HCT116 (cell line): ENCODE measurements around the gene APAF1. TPM values are rescaled to one million over a fixed set of nuclear protein-coding genes. Genes with fewer than 3 reads are reported as not detected.

Experiments
- ATAC-seq: fragments of 200-7000 bp; cut with Tn5 transposase; 2 replicates; pipeline ENCODE4 v1.9.1; 2020; ENCODE audit warnings: mild to moderate bottlenecking, moderate library complexity
- BruUV-seq: library from RNA; stranded (reverse); fragments of 400-500 nt; replicated peaks from 2 replicates; lab custom pipeline; 2021; lab: Mats Ljungman, UMichigan
- CTCF ChIA-PET: fragments of 300-600 bp; sonication (Branson Sonifier 250); formaldehyde crosslinking; loops from one replicate; lab custom pipeline; 2021; ENCODE audit warnings: antibody characterized with exemption; lab: Charles Lee
- POLR2A ChIA-PET: fragments of 300-600, 350-600 bp; sonication (Branson Sonifier 250); formaldehyde crosslinking; loops from one replicate; lab custom pipeline; 2021; ENCODE audit warnings: antibody characterized with exemption; lab: Charles Lee
- RAD21 ChIA-PET, 2 experiments: fragments of 300-600 bp; sonication (Branson Sonifier 250); formaldehyde crosslinking; loops; one replicate each; lab custom pipeline; 2023; ENCODE audit warnings: low total read pairs in 2 of 2; ENCODE audit not compliant: uncharacterized antibody in 2 of 2, unreplicated experiment in 2 of 2, low non-redundant PET in 1 of 2; lab: Charles Lee
- DNase-seq: peaks from one replicate; pipeline ENCODE4 v3.0.0-alpha.2; 2010; ENCODE audit warnings: low read depth, low spot score
- H2AFZ ChIP-seq: fragments of 200-600 bp; shearing (Covaris generic), sonication (generic); 2 replicates; pipeline ENCODE4 v1.6.1; 2017; ENCODE audit warnings: low read depth, mixed run types, mixed read lengths, antibody characterized with exemption, low read length; ENCODE audit not compliant: poor library complexity, severe bottlenecking
- H3K27ac ChIP-seq: 2 replicates; pipeline ENCODE4 v1.5.1; 2012; ENCODE audit warnings: low read depth, low read length
- H3K27me3 ChIP-seq: fragments of 200-600 bp; sonication (generic); 2 replicates; pipeline ENCODE4 v1.6.1; 2016; ENCODE audit warnings: mixed run types, low read length, mixed read lengths; ENCODE audit not compliant: insufficient read depth
- H3K36me3 ChIP-seq, 2 experiments: fragments of 200-500 bp in 1 of 2; fragments of 200-600 bp in 1 of 2; sonication (Bioruptor generic) in 1 of 2; sonication (generic) in 1 of 2; 2 replicates each; pipeline versions ENCODE4 v1.5.1 to v1.6.1; 2014 to 2016; ENCODE audit warnings: low read length in 2 of 2, inconsistent platforms in 1 of 2, mixed read lengths in 1 of 2, mixed run types in 1 of 2; ENCODE audit not compliant: insufficient read depth in 2 of 2, control insufficient read depth in 1 of 2
- H3K4me1 ChIP-seq, 2 experiments: fragments of 200-600 bp in 1 of 2; sonication (generic) in 1 of 2; 2 replicates each; pipeline versions ENCODE4 v1.5.1 to v1.6.1; 2012 to 2017; ENCODE audit warnings: low read length in 2 of 2, inconsistent platforms in 1 of 2, mild to moderate bottlenecking in 1 of 2, mixed read lengths in 1 of 2, mixed run types in 1 of 2, moderate library complexity in 1 of 2; ENCODE audit not compliant: insufficient read depth in 2 of 2, control insufficient read depth in 1 of 2
- H3K4me2 ChIP-seq: fragments of 200-600 bp; sonication (generic); 2 replicates; pipeline ENCODE4 v1.6.1; 2017; ENCODE audit warnings: mixed run types, low read length, mixed read lengths
- H3K4me3 ChIP-seq, 2 experiments: fragments of 200-600 bp in 1 of 2; sonication (generic) in 1 of 2; replicated peaks in 1 of 2; 2 replicates each; pipeline ENCODE4 v1.5.1; 2011 to 2016; ENCODE audit warnings: low read length in 2 of 2, control low read depth in 1 of 2, low read depth in 1 of 2, mild to moderate bottlenecking in 1 of 2, mixed read lengths in 1 of 2, mixed run types in 1 of 2
- H3K79me2 ChIP-seq: fragments of 200-600 bp; sonication (generic); 2 replicates; pipeline ENCODE4 v1.6.1; 2017; ENCODE audit warnings: mild to moderate bottlenecking, mixed run types, low read length, moderate library complexity, mixed read lengths; ENCODE audit not compliant: insufficient read depth
- H3K9ac ChIP-seq: fragments of 200-600 bp; sonication (generic); 2 replicates; pipeline ENCODE4 v1.6.1; 2016; ENCODE audit warnings: low read length, mixed read lengths
- H3K9me2 ChIP-seq: fragments of 200-600 bp; sonication (generic), shearing (Covaris generic); 2 replicates; pipeline ENCODE4 v1.6.1; 2017; ENCODE audit warnings: mixed run types, mild to moderate bottlenecking, moderate library complexity; ENCODE audit not compliant: insufficient read depth
- H3K9me3 ChIP-seq, 2 experiments: fragments of 200-500 bp in 1 of 2; fragments of 200-600 bp in 1 of 2; sonication (Bioruptor generic) in 1 of 2; sonication (generic) in 1 of 2; 2 replicates each; pipeline ENCODE4 v1.6.1; 2014 to 2017; ENCODE audit warnings: low read length in 2 of 2, mixed read lengths in 2 of 2, inconsistent platforms in 1 of 2, low read depth in 1 of 2, mild to moderate bottlenecking in 1 of 2, mixed run types in 1 of 2, moderate library complexity in 1 of 2; ENCODE audit not compliant: control insufficient read depth in 1 of 2, insufficient read depth in 1 of 2
- H4K20me1 ChIP-seq: fragments of 200-600 bp; sonication (generic), shearing (Covaris generic); 2 replicates; pipeline ENCODE4 v1.6.1; 2017; ENCODE audit warnings: mixed run types, mild to moderate bottlenecking, moderate library complexity; ENCODE audit not compliant: insufficient read depth
- ATF3 ChIP-seq: IDR thresholded peaks from 2 replicates; pipeline ENCODE4 v1.6.1; 2012
- EZH2 ChIP-seq: fragments of 200-600 bp; sonication (generic); IDR thresholded peaks from 2 replicates; pipeline ENCODE4 v1.6.1; 2017; ENCODE audit warnings: antibody characterized with exemption, mixed run types
- FOSL1 ChIP-seq: IDR thresholded peaks from 2 replicates; pipeline ENCODE4 v1.6.1; 2012; ENCODE audit warnings: low read depth
- RAD21 ChIP-seq: IDR thresholded peaks from 2 replicates; pipeline ENCODE4 v1.6.1; 2012; ENCODE audit warnings: low read depth, mild to moderate bottlenecking
- ZFX ChIP-seq: fragments of 450-650 bp; IDR thresholded peaks from 2 replicates; pipeline ENCODE4 v1.6.1; 2017
- intact Hi-C: fragments of 100-400 bp; cut with micrococcal nuclease; formaldehyde crosslinking; loops from 2 replicates; pipeline ENCODE4 v1.10.0; 2022
- total RNA-seq: library from RNA; stranded (reverse); gene quantifications from one replicate; pipeline ENCODE4 v1.2.1, GENCODE V29; 2021; ENCODE audit not compliant: unreplicated experiment

APAF1 gene
- total RNA-seq, 1 experiment from 2014 or later, result 13.9 TPM

- peaks cover 2 to 17% of the 10 kb centered on the region in 2 experiments; a peak in 3 of 4 replicates for H3K4me1 ChIP-seq
- H3K27ac ChIP-seq, result peak overlapping the region; percentile 88
- no peaks in the 10 kb centered on the region for H4K20me1 ChIP-seq
- TF ChIP-seq RAD21 (no peak), ZFX (peak; percentile 68; the same call in 1 of the 2 replicates)
- peak overlapping the region; percentile 77 for H3K4me2 ChIP-seq
- H3K36me3 ChIP-seq, result peaks cover 0 to 12% of the 10 kb centered on the region in 2 experiments; a peak in 2 of 4 replicates
- POLR2A ChIA-PET, result interaction anchor here (1.1 to 1.6 kb wide), 2 partner anchors 12 to 77 kb away, joined by 3 to 7 read pairs; no protein-coding TSS in a partner anchor
- peak; percentile 36 for ATAC-seq
- H3K9me3 ChIP-seq, result no peaks in the 10 kb centered on the region
- intact Hi-C loops, result loop anchor here (1.0 to 2.0 kb wide), 2 partner anchors 52 to 141 kb away; partner anchors contain the start of gene SLC25A3
- DNase-seq, result peak; percentile 27
- peak overlapping the region; percentile 52 for H2AFZ ChIP-seq
- CTCF ChIA-PET, result interaction anchor here (1.2 to 1.6 kb wide), 2 partner anchors 77 to 79 kb away, joined by 4 to 5 read pairs; no protein-coding TSS in a partner anchor
- H3K4me3 ChIP-seq, result peak overlapping the region; percentile 68 to 91
- peaks cover 30% of the 10 kb centered on the region for H3K79me2 ChIP-seq
- BruUV-seq, result TSS peak; percentile 55
- RAD21 ChIA-PET, result interaction anchor here in 1 of 2 experiments (0.9 kb wide), 1 partner anchor 51 kb away, joined by 4 read pairs; the partner anchor contains the start of gene SLC25A3
- H3K27me3 ChIP-seq, result no peaks in the 10 kb centered on the region
- no peaks in the 10 kb centered on the region for H3K9me2 ChIP-seq
- peak overlapping the region; percentile 78 for H3K9ac ChIP-seq
Measured at GRCh38 chr12:98644433-98644711, 718 bp upstream of the APAF1 start.

- Histone ChIP-seq H3K79me2 (peaks cover 28% of the 10 kb centered on the region), H3K36me3 (peaks cover 0 to 19% of the 10 kb centered on the region in 2 experiments; a peak in 2 of 4 replicates)
- POLR2A ChIA-PET, result no interaction called here
Measured at GRCh38 chr12:98645572-98646067, 530 bp downstream of the APAF1 start.

More at GRCh38 chr12:98645572-98646067, 530 bp downstream of the APAF1 start:
- TF ChIP-seq ATF3 (no peak), FOSL1 (no peak), ZFX (peak; percentile 62), EZH2 (no peak)
- H3K9me2 ChIP-seq, result no peaks in the 10 kb centered on the region
- no peaks in the 10 kb centered on the region for H3K27me3 ChIP-seq
- ChIA-PET RAD21 (no interaction called here), CTCF (interaction anchor here (1.1 kb wide), 1 partner anchor 79 kb away, joined by 3 read pairs; no protein-coding TSS in a partner anchor)
- ATAC-seq, result peak; percentile 13
- peak overlapping the region; percentile 77 for H3K4me2 ChIP-seq
- TSS peak; percentile 73 for BruUV-seq
- intact Hi-C loops, result loop anchor here (2.0 kb wide), 1 partner anchor 53 kb away; the partner anchor contains the start of gene SLC25A3
- DNase-seq, result no peak
- H3K9ac ChIP-seq, result peak overlapping the region; percentile 78
- peak overlapping the region; percentile 68 to 91 for H3K4me3 ChIP-seq
- peak overlapping the region; percentile 1 for H2AFZ ChIP-seq
- H4K20me1 ChIP-seq, result no peaks in the 10 kb centered on the region
- peak overlapping the region; percentile 88 for H3K27ac ChIP-seq
- H3K4me1 ChIP-seq, result peaks cover 2 to 17% of the 10 kb centered on the region in 2 experiments; a peak in 3 of 4 replicates
- H3K9me3 ChIP-seq, result no peaks in the 10 kb centered on the region
